H9 (cell line): ENCODE results near the gene EGLN3. TPM values are rescaled to one million over a fixed set of nuclear protein-coding genes. Genes with fewer than 3 reads are reported as not detected.

Experiments used
- DNase-seq: peaks from one replicate; pipeline ENCODE4 v3.0.0-alpha.2; 2017
- H2AFZ ChIP-seq: one replicate; pipeline ENCODE4 v1.6.1; 2013; ENCODE audit warnings: mild to moderate bottlenecking, low read length, control low read depth, moderate library complexity
- H2AK5ac ChIP-seq: 2 replicates; pipeline ENCODE4 v1.6.1; 2013; ENCODE audit warnings: low read length, control low read depth, mixed read lengths; ENCODE audit not compliant: insufficient read length
- H2BK120ac ChIP-seq: one replicate; pipeline ENCODE4 v1.6.1; 2013; ENCODE audit warnings: low read depth, mild to moderate bottlenecking, low read length, control low read depth, inconsistent platforms; ENCODE audit not compliant: poor library complexity, severe bottlenecking
- H2BK12ac ChIP-seq: 2 replicates; pipeline ENCODE4 v1.6.1; 2013; ENCODE audit warnings: low read length, control low read depth, mixed read lengths, low read depth; ENCODE audit not compliant: insufficient read length
- H2BK15ac ChIP-seq: 2 replicates; pipeline ENCODE4 v1.6.1; 2013; ENCODE audit warnings: low read depth, low read length, control low read depth
- H2BK20ac ChIP-seq: one replicate; pipeline ENCODE4 v1.6.1; 2013; ENCODE audit warnings: low read depth, mild to moderate bottlenecking, low read length, control low read depth, inconsistent platforms; ENCODE audit not compliant: poor library complexity, severe bottlenecking
- H2BK5ac ChIP-seq: 2 replicates; pipeline ENCODE4 v1.6.1; 2013; ENCODE audit warnings: low read length, control low read depth, mixed read lengths; ENCODE audit not compliant: insufficient read length
- H3K14ac ChIP-seq: 2 replicates; pipeline ENCODE4 v1.6.1; 2013; ENCODE audit warnings: low read length, control low read depth; ENCODE audit not compliant: insufficient read depth
- H3K18ac ChIP-seq: 2 replicates; pipeline ENCODE4 v1.6.1; 2013; ENCODE audit warnings: low read depth, mild to moderate bottlenecking, mixed read lengths, low read length, control low read depth; ENCODE audit not compliant: insufficient read length
- H3K23ac ChIP-seq: 2 replicates; pipeline ENCODE4 v1.6.1; 2013; ENCODE audit warnings: low read length, control low read depth, mixed read lengths, low read depth; ENCODE audit not compliant: insufficient read length
- H3K23me2 ChIP-seq: 2 replicates; pipeline ENCODE4 v1.6.1; 2013; ENCODE audit warnings: low read depth, mild to moderate bottlenecking, mixed read lengths, low read length, control low read depth; ENCODE audit not compliant: insufficient read length, poor library complexity, severe bottlenecking
- H3K27ac ChIP-seq: 2 replicates; pipeline ENCODE4 v1.5.1; 2013; ENCODE audit warnings: low read length, control low read depth, mixed read lengths, low read depth; ENCODE audit not compliant: insufficient read length
- H3K27me3 ChIP-seq: 2 replicates; pipeline ENCODE4 v1.6.1; 2013; ENCODE audit warnings: low read length, control low read depth, inconsistent platforms; ENCODE audit not compliant: insufficient read depth
- H3K4ac ChIP-seq: 2 replicates; pipeline ENCODE4 v1.6.1; 2013; ENCODE audit warnings: low read depth, mild to moderate bottlenecking, control low read depth, inconsistent platforms, low read length, moderate library complexity
- H3K4me1 ChIP-seq: 2 replicates; pipeline ENCODE4 v1.6.1; 2013; ENCODE audit warnings: low read length, control low read depth, inconsistent platforms; ENCODE audit not compliant: insufficient read depth
- H3K4me2 ChIP-seq: 2 replicates; pipeline ENCODE4 v1.6.1; 2013; ENCODE audit warnings: low read length, control low read depth, mixed read lengths; ENCODE audit not compliant: insufficient read length, insufficient read depth
- H3K56ac ChIP-seq: 2 replicates; pipeline ENCODE4 v1.6.1; 2013; ENCODE audit warnings: low read depth, mild to moderate bottlenecking, mixed read lengths, low read length, control low read depth; ENCODE audit not compliant: insufficient read length
- H3K79me1 ChIP-seq: 2 replicates; pipeline ENCODE4 v1.6.1; 2013; ENCODE audit warnings: low read depth, mild to moderate bottlenecking, moderate library complexity, low read length, control low read depth, inconsistent platforms; ENCODE audit not compliant: insufficient read depth, poor library complexity, severe bottlenecking
- H3K79me2 ChIP-seq: 2 replicates; pipeline ENCODE4 v1.6.1; 2013; ENCODE audit warnings: low read length, control low read depth, inconsistent platforms; ENCODE audit not compliant: insufficient read depth
- H3K9ac ChIP-seq: 2 replicates; pipeline ENCODE4 v1.6.1; 2013; ENCODE audit warnings: low read length, control low read depth, mixed read lengths; ENCODE audit not compliant: insufficient read length; ENCODE audit errors: extremely low read depth
- H3K9me3 ChIP-seq: one replicate; pipeline ENCODE4 v1.6.1; 2013; ENCODE audit warnings: low read depth, low read length, inconsistent platforms; ENCODE audit not compliant: control insufficient read depth
- H3T11ph ChIP-seq: one replicate; pipeline ENCODE4 v1.6.1; 2013; ENCODE audit warnings: mild to moderate bottlenecking, low read length, control low read depth, inconsistent platforms
- H4K20me1 ChIP-seq: one replicate; pipeline ENCODE4 v1.6.1; 2013; ENCODE audit not compliant: control insufficient read depth, insufficient read length, insufficient read depth
- H4K5ac ChIP-seq: 2 replicates; pipeline ENCODE4 v1.6.1; 2013; ENCODE audit warnings: low read depth, mild to moderate bottlenecking, mixed read lengths, low read length, control low read depth; ENCODE audit not compliant: insufficient read length
- H4K8ac ChIP-seq: replicated peaks from 2 replicates; pipeline ENCODE4 v1.6.1; 2013; ENCODE audit warnings: low read length, control low read depth, mixed read lengths, low read depth; ENCODE audit not compliant: insufficient read length
- H4K91ac ChIP-seq: 2 replicates; pipeline ENCODE4 v1.6.1; 2013; ENCODE audit warnings: low read depth, mild to moderate bottlenecking, moderate library complexity, mixed read lengths, low read length, control low read depth; ENCODE audit not compliant: insufficient read length
- H3K27ac Mint-ChIP-seq, 3 experiments: 2 replicates in 2 of 3; 3 replicates in 1 of 3; pipeline ENCODE4 v1.8.0; 2020 to 2021; ENCODE audit warnings: mixed read lengths in 3 of 3, mild to moderate bottlenecking in 1 of 3, moderate library complexity in 1 of 3
- H3K27me3 Mint-ChIP-seq: 2 replicates; pipeline ENCODE4 v1.8.0; 2021; ENCODE audit warnings: low read depth, mild to moderate bottlenecking, moderate library complexity, mixed read lengths
- H3K36me3 Mint-ChIP-seq, 3 experiments: 2 replicates in 2 of 3; 3 replicates in 1 of 3; pipeline ENCODE4 v1.8.0; 2020 to 2021; ENCODE audit warnings: low read depth in 3 of 3, mixed read lengths in 3 of 3; ENCODE audit not compliant: insufficient read depth in 1 of 3
- H3K4me1 Mint-ChIP-seq, 2 experiments: 2 replicates each; pipeline ENCODE4 v1.8.0; 2020; ENCODE audit warnings: mixed read lengths in 2 of 2
- H3K4me3 Mint-ChIP-seq, 2 experiments: 2 replicates in 1 of 2; 3 replicates in 1 of 2; pipeline ENCODE4 v1.8.0; 2020 to 2021; ENCODE audit warnings: mild to moderate bottlenecking in 2 of 2, mixed read lengths in 2 of 2, moderate library complexity in 1 of 2
- H3K9me3 Mint-ChIP-seq, 2 experiments: 2 replicates in 1 of 2; 3 replicates in 1 of 2; pipeline ENCODE4 v1.8.0; 2020; ENCODE audit warnings: mild to moderate bottlenecking in 2 of 2, mixed read lengths in 2 of 2, moderate library complexity in 1 of 2
- CTCF ChIP-seq: fragments of 200-600 bp; sonication (generic); conservative IDR thresholded peaks from 3 replicates; pipeline ENCODE4 v1.8.0; 2021; ENCODE audit warnings: antibody characterized with exemption, mild to moderate bottlenecking
- total RNA-seq: library from RNA; stranded (reverse); gene quantifications from 2 replicates; pipeline ENCODE4 v1.2.1, GENCODE V29; 2021

The EGLN3 gene
- total RNA-seq, 1 experiment from 2014 or later, result 19.8 TPM

- no peak overlapping the region for H2BK20ac ChIP-seq
- no peaks in the 10 kb centered on the region for H3K4me1 ChIP-seq
- TF ChIP-seq CTCF, result no peak
- H4K20me1 ChIP-seq, result no peaks in the 10 kb centered on the region
- no peak overlapping the region for H2BK12ac ChIP-seq
- no peak overlapping the region for H3K9ac ChIP-seq
- H2BK5ac ChIP-seq, result no peak overlapping the region
- no peak overlapping the region for H4K5ac ChIP-seq
- H3K79me1 ChIP-seq, result no peaks in the 10 kb centered on the region
- no peaks in the 10 kb centered on the region for H3K23me2 ChIP-seq
- H3K14ac ChIP-seq, result no peak overlapping the region
- Mint-ChIP-seq H3K27me3 (no peaks in the 10 kb centered on the region), H3K27ac (no peak overlapping the region), H3K4me1 (no peaks in the 10 kb centered on the region), H3K36me3 (peaks cover 0 to 2% (median 0%) of the 10 kb centered on the region in 3 experiments; a peak in 2 of 7 replicates), H3K4me3 (no peak overlapping the region), H3K9me3 (no peaks in the 10 kb centered on the region)
- no peak overlapping the region for H3T11ph ChIP-seq
- H3K56ac ChIP-seq, result no peak overlapping the region
- H2AFZ ChIP-seq, result no peak overlapping the region
- H3K23ac ChIP-seq, result no peak overlapping the region
- no peak overlapping the region for H2BK120ac ChIP-seq
- no peak overlapping the region for H3K4me2 ChIP-seq
- H4K91ac ChIP-seq, result no peak overlapping the region
- H4K8ac ChIP-seq, result no peak overlapping the region
- H3K9me3 ChIP-seq, result no peaks in the 10 kb centered on the region
- no peak overlapping the region for H2AK5ac ChIP-seq
- H3K27ac ChIP-seq, result no peak overlapping the region
- H3K27me3 ChIP-seq, result no peaks in the 10 kb centered on the region
- DNase-seq, result no peak
- no peak overlapping the region for H3K18ac ChIP-seq
- no peaks in the 10 kb centered on the region for H3K79me2 ChIP-seq
- no peak overlapping the region for H2BK15ac ChIP-seq
- no peak overlapping the region for H3K4ac ChIP-seq
These were observed 49.3 kb downstream of the EGLN3 start for GRCh38 chr14:33901426-33902155.
